Stimulated activated CD4-positive, alpha-beta T cell treated with anti-CD3 and anti-CD28 coated beads, Interleukin-15, amount 100 ng/mL, for 24 hours (primary cell): ENCODE measurements around the gene JADE3.
A peak's percentile ranks its signal among the peaks of the same experiment; 100 is the strongest.

Experiments
- DNase-seq: peaks from one replicate; pipeline ENCODE4 v3.0.0-alpha.2; 2020

Gene JADE3

GRCh38 chrX:47047989-47048388 lies 135.8 kb downstream of the JADE3 start:
- no peak for DNase-seq

- DNase-seq, result no peak
Observed at GRCh38 chrX:47059142-47059874, 147.1 kb downstream of the JADE3 start.

- no peak for DNase-seq
Observed at GRCh38 chrX:47060708-47061107, 148.5 kb downstream of the JADE3 start.

- DNase-seq, result no peak
Observed at GRCh38 chrX:47061238-47061919, 149.2 kb downstream of the JADE3 start.

GRCh38 chrX:47063179-47063578 lies 151.0 kb downstream of the JADE3 start:
- no peak for DNase-seq

- DNase-seq, result no peak
Observed at GRCh38 chrX:47068214-47068613, 156.0 kb downstream of the JADE3 start.

GRCh38 chrX:47068720-47069119 lies 156.5 kb downstream of the JADE3 start:
- DNase-seq, result no peak

GRCh38 chrX:47078129-47079043 lies 166.2 kb downstream of the JADE3 start, which contains the start of gene RGN:
RGN (plus strand) TSS chrX:47078443; CDS start chrX:47081145, 2,702 bp downstream.
- DNase-seq, result no peak

- no peak for DNase-seq
Observed at GRCh38 chrX:47080215-47080914, 168.1 kb downstream of the JADE3 start.

GRCh38 chrX:47080915-47081236 lies 168.7 kb downstream of the JADE3 start:
- no peak for DNase-seq

GRCh38 chrX:47091149-47091775 lies 179.0 kb downstream of the JADE3 start:
- DNase-seq, result no peak

GRCh38 chrX:47093248-47093647 lies 181.0 kb downstream of the JADE3 start:
- DNase-seq, result peak; percentile 4

- DNase-seq, result no peak
Observed at GRCh38 chrX:47093860-47094259, 181.6 kb downstream of the JADE3 start.

GRCh38 chrX:47097018-47097417 lies 184.8 kb downstream of the JADE3 start:
- DNase-seq, result no peak

- DNase-seq, result no peak
Observed at GRCh38 chrX:47098338-47099094, 186.3 kb downstream of the JADE3 start.

- DNase-seq, result no peak
Observed at GRCh38 chrX:47101206-47101605, 189.0 kb downstream of the JADE3 start.
